Right lobe of liver (tissue), 4 donors: ENCODE results near the gene ZBTB21.

Source experiments
- CTCF ChIP-seq, 4 donors: fragments of 200-600 bp in 3 of 4; fragments of 450-650 bp in 1 of 4; IDR thresholded peaks; one replicate each; pipeline versions ENCODE4 v1.5.1 to v1.8.0; 2016 to 2022; ENCODE audit warnings: antibody characterized with exemption in 4 of 4, mild to moderate bottlenecking in 2 of 4
- POLR2A ChIP-seq: fragments of 450-650 bp; IDR thresholded peaks from one replicate; pipeline ENCODE4 v1.6.1; 2017; ENCODE audit warnings: antibody characterized with exemption, mild to moderate bottlenecking
- donor health status: DM: no; HTN: no; CAD: no.
- donor health status: DM: no; HTN: no; CAD: no.
- donor health status: DM: no; HTN: yes; CAD: no.

GRCh38 chr21:41945982-41946381, 64.2 kb downstream of the ZBTB21 start:
- TF ChIP-seq CTCF (IDR thresholded peaks at IDR 0.05) (no peak), POLR2A (no peak)
